Fibroblast of lung (primary cell): ENCODE data around the gene GNAI1.

Experiments
- EZH2 ChIP-seq: IDR thresholded peaks from 2 replicates; pipeline ENCODE4 v1.5.1; 2012; ENCODE audit warnings: low read length, control low read depth, mild to moderate bottlenecking; ENCODE audit errors: missing control alignments
- TF ChIP-seq, protein P1 (sequence below), 2 donors: IDR thresholded peaks in 1 of 2; conservative IDR thresholded peaks in 1 of 2; 1 replicate in 1 of 2; 2 replicates in 1 of 2; pipeline ENCODE4 v1.5.1; 2011 to 2012; ENCODE audit warnings: low read length in 2 of 2, control low read depth in 1 of 2, inconsistent platforms in 1 of 2, low read depth in 1 of 2, mild to moderate bottlenecking in 1 of 2

DNA sequence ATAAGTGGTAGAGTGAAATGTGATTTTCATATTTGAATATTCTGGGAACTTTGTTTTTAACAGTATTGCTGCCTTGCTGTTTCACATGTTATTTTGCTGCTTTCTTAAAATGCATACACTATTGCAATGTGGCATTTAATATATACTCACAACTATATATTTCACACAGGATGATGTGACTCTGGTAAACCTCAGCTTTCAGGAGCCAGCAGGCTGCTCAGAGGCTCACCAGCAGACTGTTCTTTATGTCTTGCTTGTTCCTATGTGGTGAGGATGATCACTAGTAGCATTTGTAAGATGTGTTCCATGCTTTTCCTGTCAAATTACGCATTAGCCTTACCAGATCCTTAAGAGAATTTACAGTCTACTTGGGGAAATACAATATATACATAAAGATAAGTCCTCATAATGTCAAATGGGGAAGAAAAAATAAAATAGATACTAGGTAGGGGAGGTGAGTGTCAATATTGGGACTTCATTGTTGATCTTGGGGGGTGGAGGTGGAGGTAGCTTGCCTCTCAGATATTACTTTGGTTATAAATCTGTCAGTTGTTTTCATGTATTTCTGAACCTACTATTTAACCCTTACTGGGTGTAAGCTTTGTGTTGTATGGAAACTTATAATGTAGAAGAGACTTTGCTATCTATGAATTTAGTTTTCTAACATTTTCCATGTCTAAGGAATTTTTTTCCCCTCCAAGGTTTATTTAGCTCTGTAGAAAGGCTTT, 8.4 kb downstream of the GNAI1 start:
- TF ChIP-seq, protein P1, sequence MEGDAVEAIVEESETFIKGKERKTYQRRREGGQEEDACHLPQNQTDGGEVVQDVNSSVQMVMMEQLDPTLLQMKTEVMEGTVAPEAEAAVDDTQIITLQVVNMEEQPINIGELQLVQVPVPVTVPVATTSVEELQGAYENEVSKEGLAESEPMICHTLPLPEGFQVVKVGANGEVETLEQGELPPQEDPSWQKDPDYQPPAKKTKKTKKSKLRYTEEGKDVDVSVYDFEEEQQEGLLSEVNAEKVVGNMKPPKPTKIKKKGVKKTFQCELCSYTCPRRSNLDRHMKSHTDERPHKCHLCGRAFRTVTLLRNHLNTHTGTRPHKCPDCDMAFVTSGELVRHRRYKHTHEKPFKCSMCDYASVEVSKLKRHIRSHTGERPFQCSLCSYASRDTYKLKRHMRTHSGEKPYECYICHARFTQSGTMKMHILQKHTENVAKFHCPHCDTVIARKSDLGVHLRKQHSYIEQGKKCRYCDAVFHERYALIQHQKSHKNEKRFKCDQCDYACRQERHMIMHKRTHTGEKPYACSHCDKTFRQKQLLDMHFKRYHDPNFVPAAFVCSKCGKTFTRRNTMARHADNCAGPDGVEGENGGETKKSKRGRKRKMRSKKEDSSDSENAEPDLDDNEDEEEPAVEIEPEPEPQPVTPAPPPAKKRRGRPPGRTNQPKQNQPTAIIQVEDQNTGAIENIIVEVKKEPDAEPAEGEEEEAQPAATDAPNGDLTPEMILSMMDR (conservative IDR thresholded peaks at IDR 0.05 in 1 of 2, IDR thresholded peaks at IDR 0.05 in 1 of 2; ENCODE audit: low read depth in 1 of 2, low read length in 2 of 2), result no peak
- TF ChIP-seq EZH2, result no peak
